MV-4-11 (cell line): ENCODE data around the gene DNAJC9.
"Not testable (repeated sequence)": the region's sequence is repeated elsewhere in the genome, so short reads cannot be mapped to it uniquely, and the experiment has no call there.

Experiments
- DNase-seq: peaks from one replicate; lab custom pipeline; 2025; lab: John Stamatoyannopoulos, UW

DNAJC9 gene

GRCh38 chr10:73246646-73247508 lies at the start of gene DNAJC9:
Gene DNAJC9 (minus strand): TSS chr10:73247255. CDS start chr10:73247189, 66 bp downstream.
- peak; percentile 88 for DNase-seq

DNA sequence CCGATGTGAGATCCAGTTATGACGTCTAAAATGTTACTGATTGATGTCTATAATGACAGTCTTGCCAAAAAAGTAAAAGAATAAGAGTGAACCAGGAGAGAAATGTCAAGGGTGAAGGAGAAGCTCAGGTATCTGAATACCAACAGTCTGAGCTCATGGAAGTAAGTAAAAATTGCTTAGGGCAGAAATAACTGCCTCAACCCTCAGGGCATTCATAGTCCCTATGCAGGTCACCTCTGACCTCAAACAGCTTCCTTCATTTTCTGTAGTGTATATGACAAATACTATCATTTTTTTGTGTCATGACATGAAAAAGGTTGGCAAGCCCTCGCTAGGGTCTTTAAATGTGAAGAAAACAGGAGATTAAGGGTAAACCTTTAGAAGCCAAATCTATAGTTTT lies 46.4 kb upstream of the DNAJC9 start:
- DNase-seq, result no peak

- DNase-seq, result no peak
Measured at GRCh38 chr10:73289958-73290357, 42.9 kb upstream of the DNAJC9 start.

DNA sequence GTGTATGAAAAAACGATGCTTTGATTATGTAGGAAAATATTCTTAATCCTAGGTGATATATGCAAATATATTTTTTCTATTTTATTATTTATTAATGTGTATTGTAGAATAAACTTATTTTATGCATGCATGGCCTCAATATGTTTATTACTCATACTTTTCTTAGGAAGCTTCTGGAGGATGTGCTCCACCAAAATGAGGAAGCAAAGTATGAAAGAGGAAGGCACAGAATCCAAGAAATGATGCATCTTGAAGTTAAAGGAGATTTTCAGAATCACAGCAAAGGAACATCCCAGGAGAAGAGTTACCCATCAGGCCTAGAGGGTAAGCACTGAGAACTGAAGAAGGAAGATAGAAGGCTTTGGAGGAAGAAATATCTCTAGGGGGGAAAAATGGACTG lies 40.4 kb upstream of the DNAJC9 start:
- DNase-seq, result peak; percentile 84

DNA sequence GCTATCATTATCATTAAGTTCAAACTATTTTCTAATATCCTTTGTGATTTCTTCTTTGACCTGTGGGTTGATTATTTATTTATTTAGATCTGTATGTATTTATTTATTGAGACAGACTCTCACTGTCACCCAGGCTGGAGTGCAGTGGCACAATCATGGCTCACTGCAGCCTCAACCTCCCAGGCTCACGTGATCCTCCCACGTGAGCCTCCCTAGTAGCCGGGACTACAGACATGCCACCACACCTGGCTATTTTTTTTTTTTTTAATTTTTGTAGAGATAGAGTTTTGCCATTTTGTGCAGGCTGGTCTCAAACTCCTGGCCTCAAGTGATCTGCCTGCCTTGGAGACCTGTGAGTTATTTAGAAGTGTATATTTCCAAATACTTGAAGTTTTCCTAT lies 34.0 kb upstream of the DNAJC9 start:
- DNase-seq, result no peak

DNA sequence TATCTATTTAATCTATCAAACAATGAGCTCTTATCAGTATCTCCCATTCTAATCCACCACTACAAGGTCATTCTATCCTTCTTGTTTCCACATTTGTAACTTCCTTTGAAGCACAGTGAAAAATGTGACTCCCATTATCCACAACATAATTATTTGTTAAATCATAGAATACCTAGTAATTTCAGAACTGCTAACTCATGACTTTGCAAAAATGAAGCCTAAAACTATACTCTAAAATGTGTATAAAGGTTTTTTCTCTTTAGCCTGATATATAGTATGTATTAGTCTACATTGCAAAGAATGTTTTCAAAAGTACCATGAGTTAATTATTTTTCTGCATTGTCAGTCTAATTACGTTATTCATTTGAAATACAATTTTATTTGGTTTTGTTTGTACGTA lies 17.4 kb upstream of the DNAJC9 start:
- DNase-seq, result no peak

- peak; percentile 11 for DNase-seq
Measured at GRCh38 chr10:73263693-73264347, 16.8 kb upstream of the DNAJC9 start.

GRCh38 chr10:73262880-73263555 lies 16.0 kb upstream of the DNAJC9 start:
- DNase-seq, result no peak

GRCh38 chr10:73262105-73262730 lies 15.2 kb upstream of the DNAJC9 start:
- peak; percentile 54 for DNase-seq

GRCh38 chr10:73261362-73261995 lies 14.4 kb upstream of the DNAJC9 start:
- no peak for DNase-seq

GRCh38 chr10:73258612-73259011 lies 11.6 kb upstream of the DNAJC9 start:
- not testable (repeated sequence) for DNase-seq

DNA sequence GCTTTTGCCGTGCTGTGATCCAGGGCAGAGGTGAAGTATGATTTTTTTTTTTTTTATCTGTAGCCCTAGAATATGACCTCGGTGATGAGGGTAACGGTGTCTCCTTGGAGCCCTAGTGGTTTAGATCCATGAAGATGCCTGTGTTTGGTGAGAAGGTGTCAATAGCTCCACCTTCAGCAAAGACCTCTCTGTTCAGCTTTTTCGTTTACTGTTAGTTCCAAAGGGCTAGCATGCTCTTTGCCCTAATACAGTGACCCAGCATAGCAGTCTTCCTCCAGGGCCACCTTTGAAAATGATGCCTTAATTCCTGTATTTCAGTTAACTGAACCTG lies 6.1 kb upstream of the DNAJC9 start:
- no peak for DNase-seq

- peak; percentile 96 for DNase-seq
Measured at GRCh38 chr10:73252445-73253224, 5.6 kb upstream of the DNAJC9 start, which contains the start of gene MRPS16. Gene MRPS16 (minus strand): TSS chr10:73252644. CDS start chr10:73252482, 162 bp downstream.

DNA sequence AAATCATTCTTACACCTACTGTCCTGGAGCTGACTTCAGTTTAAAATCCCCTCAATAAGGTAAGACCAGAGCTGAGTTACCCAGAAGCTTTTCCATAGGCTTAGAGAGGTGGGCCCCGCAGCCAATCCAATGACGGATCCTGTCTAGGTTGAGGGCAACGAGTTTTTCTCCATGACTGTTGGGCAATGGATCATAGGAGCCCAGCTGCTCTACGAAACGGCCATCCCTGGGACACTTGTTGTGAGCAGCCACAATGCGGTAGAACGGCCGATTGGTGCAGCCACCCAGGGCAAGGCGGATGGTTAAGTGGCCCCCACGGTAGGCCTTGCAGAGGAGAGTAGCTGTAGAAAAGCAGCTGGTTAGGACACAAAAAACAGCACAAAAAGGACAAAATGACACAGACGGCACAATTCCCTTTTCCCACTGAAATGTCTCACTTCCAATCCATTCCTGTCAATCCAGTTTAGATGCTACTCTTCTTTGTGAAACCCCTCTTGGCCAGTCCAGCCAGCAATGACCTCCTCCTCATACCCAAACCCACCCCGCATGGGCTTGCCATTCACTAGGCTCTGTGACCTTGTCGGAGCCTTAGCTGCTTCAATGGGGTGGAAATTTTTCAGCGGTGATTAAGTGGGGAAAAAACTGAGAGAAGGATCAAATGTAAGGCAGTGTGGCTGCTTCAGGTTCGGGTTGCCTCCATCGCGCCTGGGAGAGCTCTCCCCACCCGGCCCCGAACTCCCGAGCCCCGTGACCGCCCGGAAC lies 4.8 kb upstream of the DNAJC9 start:
- DNase-seq, result peak; percentile 37

DNA sequence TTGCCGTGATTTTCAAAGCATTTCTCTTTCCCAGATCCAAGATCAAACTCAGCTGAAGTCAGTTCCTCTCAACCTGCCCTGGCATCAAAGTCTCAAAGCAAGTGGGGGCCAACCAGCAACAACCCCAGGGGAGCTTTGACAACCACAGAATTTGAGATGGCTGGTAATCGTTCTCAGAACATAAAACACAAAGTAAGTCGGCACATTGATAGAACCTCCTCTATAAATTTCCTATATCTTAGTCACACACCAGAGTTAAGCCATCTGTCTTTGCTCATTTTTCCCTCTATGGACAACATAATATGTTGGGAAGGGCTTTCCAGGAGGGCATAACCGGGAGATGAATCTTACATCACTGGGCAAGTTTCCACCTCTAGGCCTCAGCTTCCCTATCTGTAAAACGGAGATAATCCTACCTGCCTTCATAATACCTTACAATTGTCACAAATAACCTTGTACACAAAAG lies 1.2 kb upstream of the DNAJC9 start:
- DNase-seq, result no peak

DNA sequence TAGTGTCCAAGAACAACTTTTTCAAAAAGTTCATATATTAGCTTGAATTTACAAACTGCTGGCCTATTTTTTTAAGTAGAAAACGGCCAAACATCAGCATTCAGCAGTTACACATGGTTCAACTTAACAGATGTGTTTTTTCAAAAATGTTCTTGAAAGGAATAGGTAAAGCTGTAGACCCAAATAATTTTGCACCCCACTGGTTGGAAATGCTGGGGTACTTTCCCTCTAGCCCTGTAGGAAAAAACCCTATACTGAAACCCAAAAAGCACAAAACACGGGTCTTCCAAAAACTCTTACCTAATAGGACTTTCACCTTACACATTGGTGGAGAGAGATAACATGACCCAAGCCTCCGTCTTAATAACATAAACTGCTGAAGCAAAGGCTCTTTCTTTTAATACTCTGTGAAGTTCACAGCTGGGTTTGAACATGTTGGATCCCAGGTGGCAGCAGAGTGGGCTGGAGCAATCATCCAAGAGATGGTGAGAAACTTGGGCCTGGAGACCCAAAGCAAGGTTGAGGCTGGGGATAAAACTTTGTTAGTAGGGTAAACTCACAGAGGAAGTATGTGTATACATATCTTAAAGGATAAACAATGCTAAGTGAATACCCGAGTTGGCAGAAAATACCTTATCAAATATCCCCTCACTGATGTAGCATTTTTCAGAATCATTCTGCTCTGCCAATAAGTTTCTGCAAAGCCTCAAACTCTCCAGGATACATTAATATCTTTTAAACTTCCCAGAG lies 629 bp upstream of the DNAJC9 start:
- no peak for DNase-seq

DNA sequence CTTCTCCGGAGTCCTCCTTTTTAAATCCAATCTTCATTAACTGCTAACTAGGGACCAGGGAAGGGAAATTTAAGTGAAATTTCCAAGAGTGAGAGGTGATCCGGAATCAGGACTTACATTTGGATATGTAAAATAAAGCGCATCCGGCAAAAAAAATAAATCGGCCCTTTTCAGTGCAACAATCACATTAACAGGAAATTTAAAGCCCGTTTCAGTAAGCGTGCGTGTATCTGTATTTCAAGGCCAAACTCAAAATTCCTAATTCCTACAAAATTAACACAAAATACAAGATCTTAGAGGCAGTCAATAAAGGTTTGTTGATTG lies 771 bp downstream of the DNAJC9 start:
- no peak for DNase-seq

- DNase-seq, result no peak
Measured at GRCh38 chr10:73244866-73245477, 2.1 kb downstream of the DNAJC9 start.

DNA sequence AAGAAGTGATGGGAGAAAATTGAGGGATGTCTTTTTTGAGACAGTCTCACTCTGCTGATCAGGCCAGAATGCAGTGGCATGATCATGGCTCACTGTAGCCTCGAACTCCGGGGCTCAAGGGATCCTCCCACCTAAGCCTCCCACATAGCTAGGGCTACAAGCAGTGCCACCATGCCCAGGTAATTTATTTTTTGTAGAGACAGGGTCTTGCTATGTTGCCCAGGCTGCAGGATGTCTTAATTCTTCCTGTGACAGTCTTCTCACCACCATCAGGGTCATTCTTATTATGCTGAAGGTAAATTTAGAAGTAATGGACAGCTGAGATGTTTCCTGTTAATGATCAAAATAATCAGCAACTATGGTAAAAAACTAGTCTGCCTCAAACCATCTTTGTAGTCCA lies 7.1 kb downstream of the DNAJC9 start:
- no peak for DNase-seq
